Esophagus (tissue), 2 donors: Measurements from ENCODE around the gene VPS26C. TPM values are rescaled to one million over a fixed set of nuclear protein-coding genes. Genes with fewer than 3 reads are reported as not detected.
A peak's percentile ranks its signal among the peaks of the same experiment; 100 is the strongest.

ENCODE experiments used
- H3K27ac ChIP-seq, 2 donors: one replicate each; pipeline ENCODE4 v1.5.1; 2013; ENCODE audit warnings: low read depth in 2 of 2, mild to moderate bottlenecking in 2 of 2, inconsistent platforms in 1 of 2, low read length in 1 of 2, moderate library complexity in 1 of 2
- H3K27me3 ChIP-seq, 2 donors: one replicate each; pipeline ENCODE4 v1.6.1; 2013; ENCODE audit warnings: low read length in 2 of 2, control low read depth in 1 of 2, mild to moderate bottlenecking in 1 of 2; ENCODE audit not compliant: insufficient read depth in 2 of 2, control insufficient read depth in 1 of 2
- H3K36me3 ChIP-seq, 2 donors: one replicate each; pipeline ENCODE4 v1.6.1; 2013; ENCODE audit warnings: low read length in 1 of 2; ENCODE audit not compliant: control insufficient read depth in 2 of 2, insufficient read depth in 2 of 2
- H3K4me1 ChIP-seq, 2 donors: one replicate each; pipeline ENCODE4 v1.6.1; 2013; ENCODE audit warnings: low read length in 1 of 2; ENCODE audit not compliant: control insufficient read depth in 2 of 2, insufficient read depth in 2 of 2
- H3K4me3 ChIP-seq, 2 donors: one replicate each; pipeline ENCODE4 v1.5.1; 2013; ENCODE audit warnings: low read length in 2 of 2, mild to moderate bottlenecking in 2 of 2, low read depth in 1 of 2, moderate library complexity in 1 of 2
- H3K9me3 ChIP-seq, 2 donors: one replicate each; pipeline ENCODE4 v1.6.1; 2013; ENCODE audit warnings: mild to moderate bottlenecking in 2 of 2, low read depth in 1 of 2, low read length in 1 of 2, moderate library complexity in 1 of 2; ENCODE audit not compliant: control insufficient read depth in 2 of 2, insufficient read depth in 1 of 2
- WGBS, 2 donors: extraction: QIAGEN DNeasy Blood & Tissue Kit; methylation state at CpG; one replicate each; pipeline ENCODE4 v1.1.7; 2013; 5-methylcytosine and 5-hydroxymethylcytosine counted together
- polyA plus RNA-seq, 2 donors: library from polyadenylated mRNA; stranded (reverse); fragments of 200-250 nt; gene quantifications; one replicate each; pipeline ENCODE4 v1.2.3, GENCODE V29; 2013
- donor health status: healthy with polysubstance abuse.
- donor health status: Bipolar disorder and iron deficiency.

VPS26C gene
- polyA plus RNA-seq, 2 donors = 12.4 to 18.0 TPM

DNA sequence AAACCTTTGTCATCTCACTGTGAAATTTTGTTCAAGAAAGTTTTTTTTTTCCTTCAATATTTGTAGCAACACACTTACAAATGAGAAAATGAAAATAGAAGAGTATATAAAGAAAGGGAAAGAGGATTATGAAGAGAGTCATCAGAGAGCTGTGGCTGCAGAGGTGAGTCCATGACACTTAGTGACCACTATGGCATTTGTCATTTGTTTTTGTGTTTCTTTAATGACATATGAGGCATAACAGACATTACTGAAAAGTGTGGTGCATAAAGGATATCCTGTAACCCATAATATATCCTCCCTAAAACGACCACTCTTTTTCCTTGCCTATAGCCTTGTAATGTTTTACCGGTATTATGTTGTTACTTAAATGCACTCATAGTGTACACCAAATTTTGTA, 80.2 kb downstream of the VPS26C start:
- 79 to 80% methylated on average over 2 of the region's 2 CpGs for WGBS, 2 donors
- Histone ChIP-seq H3K27ac (no peak overlapping the region), H3K9me3 (no peaks in the 10 kb centered on the region), H3K27me3 (no peaks in the 10 kb centered on the region), H3K4me3 (no peak overlapping the region), H3K36me3 (peaks cover 0 to 9% of the 10 kb centered on the region in 2 donors), H3K4me1 (no peaks in the 10 kb centered on the region)

GRCh38 chr21:37184784-37185593, 82.1 kb downstream of the VPS26C start:
- H3K27me3 ChIP-seq = no peaks in the 10 kb centered on the region
- no peak overlapping the region for H3K4me3 ChIP-seq
- 90 to 92% methylated on average over 9 of the region's 9 CpGs for WGBS, 2 donors
- H3K4me1 ChIP-seq = no peaks in the 10 kb centered on the region
- H3K27ac ChIP-seq = no peak overlapping the region
- peaks cover under 1 to 9% of the 10 kb centered on the region in 2 donors for H3K36me3 ChIP-seq
- H3K9me3 ChIP-seq = no peaks in the 10 kb centered on the region

GRCh38 chr21:37183749-37184148, 83.4 kb downstream of the VPS26C start:
- 94 to 97% methylated on average over 3 of the region's 3 CpGs for WGBS, 2 donors
- Histone ChIP-seq H3K27ac (no peak overlapping the region), H3K27me3 (no peaks in the 10 kb centered on the region), H3K9me3 (no peaks in the 10 kb centered on the region), H3K4me3 (no peak overlapping the region), H3K4me1 (no peaks in the 10 kb centered on the region), H3K36me3 (peaks cover 5 to 9% of the 10 kb centered on the region in 2 donors)

- H3K4me1 ChIP-seq = no peaks in the 10 kb centered on the region
- H3K27me3 ChIP-seq = no peaks in the 10 kb centered on the region
- no peak overlapping the region for H3K4me3 ChIP-seq
- peak overlapping the region in 1 of 2 donors; percentile 53 for H3K27ac ChIP-seq
- 50 to 67% methylated on average over 6 of the region's 6 CpGs for WGBS, 2 donors
- H3K9me3 ChIP-seq = no peaks in the 10 kb centered on the region
- H3K36me3 ChIP-seq = peaks cover 5 to 8% of the 10 kb centered on the region in 2 donors
These were observed 84.9 kb downstream of the VPS26C start for GRCh38 chr21:37182222-37182621.

- Histone ChIP-seq H3K27me3 (no peaks in the 10 kb centered on the region), H3K36me3 (peaks cover 5 to 11% of the 10 kb centered on the region in 2 donors), H3K9me3 (no peaks in the 10 kb centered on the region), H3K27ac (no peak overlapping the region), H3K4me1 (peaks cover 0 to 3% of the 10 kb centered on the region in 2 donors), H3K4me3 (no peak overlapping the region)
- WGBS, 2 donors = 87 to 93% methylated on average over 3 of the region's 3 CpGs
These were observed 86.1 kb downstream of the VPS26C start for GRCh38 chr21:37181059-37181458.

GRCh38 chr21:37176716-37177115, 90.4 kb downstream of the VPS26C start:
- WGBS, 2 donors = 65 to 66% methylated on average over 5 of the region's 5 CpGs
- Histone ChIP-seq H3K36me3 (peaks cover 0 to 15% of the 10 kb centered on the region in 2 donors), H3K27me3 (no peaks in the 10 kb centered on the region), H3K27ac (peak overlapping the region in 1 of 2 donors; percentile 62), H3K4me1 (peaks cover 0 to 3% of the 10 kb centered on the region in 2 donors), H3K9me3 (no peaks in the 10 kb centered on the region), H3K4me3 (no peak overlapping the region)

Other genes starting within 250 kb of the VPS26C start
- gene PIGP, start 194.3 kb downstream of the VPS26C start, polyA plus RNA-seq = 10 to 100 TPM; 13.4 to 14.6 TPM
- gene TTC3, start 194.1 kb downstream of the VPS26C start, polyA plus RNA-seq = 10 to 100 TPM; 16.9 to 17.4 TPM
- gene DYRK1A, start 99.4 kb upstream of the VPS26C start, polyA plus RNA-seq = 10 to 100 TPM; 14.2 to 18.5 TPM